ENCODE results near the gene ARL6IP4.

ARL6IP4 gene

GRCh38 chr12:122996188-122996601 lies 15.7 kb downstream of the ARL6IP4 start:
- H3K4me1 ChIP-seq (ENCODE audit: control insufficient read depth in 1 of 2, insufficient read depth in 2 of 2, low read length in 2 of 2) = peaks cover 4 to 11% of the 10 kb centered on the region in 2 donors
- no peaks in the 10 kb centered on the region for H3K9me3 ChIP-seq (ENCODE audit: control insufficient read depth in 1 of 2, low read length in 2 of 2)
- H3K36me3 ChIP-seq (ENCODE audit: control insufficient read depth in 1 of 2, insufficient read depth in 2 of 2, low read length in 2 of 2) = peaks cover 0 to 41% of the 10 kb centered on the region in 2 donors
- no peak overlapping the region for H3K27ac ChIP-seq (ENCODE audit: low read length)
- H3K27me3 ChIP-seq (ENCODE audit: low read depth, low read length) = no peaks in the 10 kb centered on the region
- H3K4me3 ChIP-seq (ENCODE audit: low read depth in 1 of 2, low read length in 2 of 2) = no peak overlapping the region

- Histone ChIP-seq H3K9me3 (ENCODE audit: control insufficient read depth in 1 of 2, low read length in 2 of 2) (no peaks in the 10 kb centered on the region), H3K4me3 (ENCODE audit: low read depth in 1 of 2, low read length in 2 of 2) (no peak overlapping the region), H3K36me3 (ENCODE audit: control insufficient read depth in 1 of 2, insufficient read depth in 2 of 2, low read length in 2 of 2) (peaks cover 0 to 40% of the 10 kb centered on the region in 2 donors), H3K27ac (ENCODE audit: low read length) (no peak overlapping the region), H3K4me1 (ENCODE audit: control insufficient read depth in 1 of 2, insufficient read depth in 2 of 2, low read length in 2 of 2) (peaks cover 4 to 11% of the 10 kb centered on the region in 2 donors), H3K27me3 (ENCODE audit: low read depth, low read length) (no peaks in the 10 kb centered on the region)
These were observed 16.3 kb downstream of the ARL6IP4 start for GRCh38 chr12:122996621-122997342.

GRCh38 chr12:122997343-122998250 lies 17.1 kb downstream of the ARL6IP4 start:
- H3K27ac ChIP-seq (ENCODE audit: low read length) = no peak overlapping the region

GRCh38 chr12:122998316-122998715 lies 17.8 kb downstream of the ARL6IP4 start:
- Histone ChIP-seq H3K27me3 (ENCODE audit: low read depth, low read length) (no peaks in the 10 kb centered on the region), H3K9me3 (ENCODE audit: control insufficient read depth in 1 of 2, low read length in 2 of 2) (no peaks in the 10 kb centered on the region), H3K4me1 (ENCODE audit: control insufficient read depth in 1 of 2, insufficient read depth in 2 of 2, low read length in 2 of 2) (peaks cover 4 to 11% of the 10 kb centered on the region in 2 donors), H3K27ac (ENCODE audit: low read length) (no peak overlapping the region), H3K4me3 (ENCODE audit: low read depth in 1 of 2, low read length in 2 of 2) (no peak overlapping the region), H3K36me3 (ENCODE audit: control insufficient read depth in 1 of 2, insufficient read depth in 2 of 2, low read length in 2 of 2) (peaks cover 0 to 40% of the 10 kb centered on the region in 2 donors)

More at GRCh38 chr12:122997343-122998250, 17.1 kb downstream of the ARL6IP4 start:
- Histone ChIP-seq H3K27me3 (ENCODE audit: low read depth, low read length) (no peaks in the 10 kb centered on the region), H3K36me3 (ENCODE audit: control insufficient read depth in 1 of 2, insufficient read depth in 2 of 2, low read length in 2 of 2) (peaks cover 0 to 40% of the 10 kb centered on the region in 2 donors), H3K9me3 (ENCODE audit: control insufficient read depth in 1 of 2, low read length in 2 of 2) (no peaks in the 10 kb centered on the region), H3K4me1 (ENCODE audit: control insufficient read depth in 1 of 2, insufficient read depth in 2 of 2, low read length in 2 of 2) (peaks cover 4 to 11% of the 10 kb centered on the region in 2 donors), H3K4me3 (ENCODE audit: low read depth in 1 of 2, low read length in 2 of 2) (no peak overlapping the region)

DNA sequence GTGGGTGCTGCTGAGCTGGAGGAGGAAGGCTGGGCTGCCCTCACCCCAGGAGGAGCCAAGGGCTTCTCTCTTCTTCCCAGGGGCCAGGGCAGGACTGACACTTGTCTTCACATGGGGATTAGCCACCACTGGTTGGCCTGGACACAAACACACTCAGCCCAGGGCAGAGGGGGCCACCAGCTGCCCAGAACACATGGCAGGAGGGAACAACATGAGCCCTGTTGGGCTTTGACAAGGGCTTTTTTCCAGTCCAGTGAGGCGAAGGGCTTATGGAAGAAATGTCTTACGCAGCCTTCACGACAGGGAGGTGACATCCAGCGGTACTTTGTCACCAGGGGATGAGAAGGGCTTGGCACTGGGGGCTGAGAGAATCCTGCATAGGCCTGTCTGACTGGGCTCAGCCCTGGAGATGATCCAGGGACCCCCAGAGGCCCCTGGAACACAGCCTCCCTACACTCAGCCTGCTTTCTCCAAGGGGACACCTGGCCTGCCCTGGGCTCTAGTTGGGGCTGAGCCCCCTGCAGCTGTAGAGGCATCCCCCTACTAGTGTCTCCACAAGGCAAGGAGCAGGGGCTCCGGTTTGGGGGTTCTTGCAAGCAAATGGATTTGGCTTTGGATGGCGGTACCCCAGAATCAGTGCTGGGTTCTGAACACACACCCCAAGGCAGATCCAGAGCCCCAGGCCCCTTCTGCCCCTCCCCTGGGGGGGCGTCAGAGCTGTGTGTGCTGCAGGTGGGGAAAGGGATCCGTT lies 18.9 kb downstream of the ARL6IP4 start:
- peaks cover 0 to 45% of the 10 kb centered on the region in 2 donors for H3K36me3 ChIP-seq (ENCODE audit: control insufficient read depth in 1 of 2, insufficient read depth in 2 of 2, low read length in 2 of 2)
- H3K9me3 ChIP-seq (ENCODE audit: control insufficient read depth in 1 of 2, low read length in 2 of 2) = no peaks in the 10 kb centered on the region
- H3K27me3 ChIP-seq (ENCODE audit: low read depth, low read length) = no peaks in the 10 kb centered on the region
- no peak overlapping the region for H3K27ac ChIP-seq (ENCODE audit: low read length)
- H3K4me1 ChIP-seq (ENCODE audit: control insufficient read depth in 1 of 2, insufficient read depth in 2 of 2, low read length in 2 of 2) = peaks cover 4 to 11% of the 10 kb centered on the region in 2 donors
- no peak overlapping the region for H3K4me3 ChIP-seq (ENCODE audit: low read depth in 1 of 2, low read length in 2 of 2)

DNA sequence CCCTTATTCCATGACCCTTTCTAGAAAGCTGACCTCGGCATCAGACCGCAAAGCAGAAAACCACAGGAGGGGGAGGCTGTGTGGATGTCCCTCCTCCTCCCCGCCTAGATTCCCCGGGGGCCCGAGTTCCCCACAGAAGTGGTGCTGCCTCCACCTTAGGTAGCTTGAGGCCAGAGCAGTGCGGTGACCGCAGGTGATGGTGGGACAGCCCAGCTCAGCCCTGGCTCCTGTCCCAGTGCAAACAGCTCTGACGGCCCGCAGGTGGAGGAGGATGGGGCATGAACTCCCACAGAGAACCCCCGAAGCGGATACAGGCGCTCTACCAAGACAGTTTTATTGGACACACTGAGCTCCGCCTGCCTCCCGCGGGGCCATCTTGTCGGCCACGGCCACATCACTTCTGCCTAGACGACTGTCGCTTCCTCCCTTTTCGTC lies 19.5 kb downstream of the ARL6IP4 start:
- no peak overlapping the region for H3K4me3 ChIP-seq (ENCODE audit: low read depth in 1 of 2, low read length in 2 of 2)
- H3K27me3 ChIP-seq (ENCODE audit: low read depth, low read length) = no peaks in the 10 kb centered on the region
- H3K4me1 ChIP-seq (ENCODE audit: control insufficient read depth in 1 of 2, insufficient read depth in 2 of 2, low read length in 2 of 2) = peaks cover 4 to 11% of the 10 kb centered on the region in 2 donors
- H3K36me3 ChIP-seq (ENCODE audit: control insufficient read depth in 1 of 2, insufficient read depth in 2 of 2, low read length in 2 of 2) = peaks cover 0 to 51% of the 10 kb centered on the region in 2 donors
- H3K9me3 ChIP-seq (ENCODE audit: control insufficient read depth in 1 of 2, low read length in 2 of 2) = no peaks in the 10 kb centered on the region
- no peak overlapping the region for H3K27ac ChIP-seq (ENCODE audit: low read length)

- Histone ChIP-seq H3K27me3 (ENCODE audit: low read depth, low read length) (no peaks in the 10 kb centered on the region), H3K27ac (ENCODE audit: low read length) (no peak overlapping the region), H3K4me3 (ENCODE audit: low read depth in 1 of 2, low read length in 2 of 2) (no peak overlapping the region), H3K36me3 (ENCODE audit: control insufficient read depth in 1 of 2, insufficient read depth in 2 of 2, low read length in 2 of 2) (peaks cover 0 to 53% of the 10 kb centered on the region in 2 donors), H3K4me1 (ENCODE audit: control insufficient read depth in 1 of 2, insufficient read depth in 2 of 2, low read length in 2 of 2) (peaks cover 4 to 9% of the 10 kb centered on the region in 2 donors), H3K9me3 (ENCODE audit: control insufficient read depth in 1 of 2, low read length in 2 of 2) (no peaks in the 10 kb centered on the region)
These were observed 20.1 kb downstream of the ARL6IP4 start for GRCh38 chr12:123000578-123000977.

DNA sequence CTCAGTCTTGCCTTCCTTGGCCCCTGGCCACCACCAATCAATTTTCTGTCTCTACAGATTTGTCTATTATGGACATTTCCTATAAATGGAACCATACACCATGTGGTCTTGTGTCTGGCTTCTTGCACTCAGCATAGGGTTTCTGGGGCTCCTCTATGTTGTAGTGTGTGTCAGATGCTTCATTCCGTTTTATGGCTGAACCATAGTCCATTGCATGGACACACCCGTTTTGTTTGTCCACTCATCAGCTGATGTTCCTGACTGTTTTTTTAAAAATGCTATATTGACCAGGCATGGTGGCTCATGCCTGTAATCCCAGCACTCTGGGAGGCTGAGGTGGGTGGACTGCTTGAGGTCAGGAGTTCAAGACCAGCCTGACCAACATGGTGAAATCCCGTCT lies 21.0 kb downstream of the ARL6IP4 start:
- Histone ChIP-seq H3K4me3 (ENCODE audit: low read depth in 1 of 2, low read length in 2 of 2) (no peak overlapping the region), H3K36me3 (ENCODE audit: control insufficient read depth in 1 of 2, insufficient read depth in 2 of 2, low read length in 2 of 2) (peaks cover 0 to 47% of the 10 kb centered on the region in 2 donors), H3K27ac (ENCODE audit: low read length) (no peak overlapping the region), H3K9me3 (ENCODE audit: control insufficient read depth in 1 of 2, low read length in 2 of 2) (no peaks in the 10 kb centered on the region), H3K27me3 (ENCODE audit: low read depth, low read length) (no peaks in the 10 kb centered on the region), H3K4me1 (ENCODE audit: control insufficient read depth in 1 of 2, insufficient read depth in 2 of 2, low read length in 2 of 2) (peaks cover 0 to under 1% of the 10 kb centered on the region in 2 donors)

- H3K27me3 ChIP-seq (ENCODE audit: low read depth, low read length) = no peaks in the 10 kb centered on the region
These were observed 22.8 kb downstream of the ARL6IP4 start for GRCh38 chr12:123003257-123003656.

DNA sequence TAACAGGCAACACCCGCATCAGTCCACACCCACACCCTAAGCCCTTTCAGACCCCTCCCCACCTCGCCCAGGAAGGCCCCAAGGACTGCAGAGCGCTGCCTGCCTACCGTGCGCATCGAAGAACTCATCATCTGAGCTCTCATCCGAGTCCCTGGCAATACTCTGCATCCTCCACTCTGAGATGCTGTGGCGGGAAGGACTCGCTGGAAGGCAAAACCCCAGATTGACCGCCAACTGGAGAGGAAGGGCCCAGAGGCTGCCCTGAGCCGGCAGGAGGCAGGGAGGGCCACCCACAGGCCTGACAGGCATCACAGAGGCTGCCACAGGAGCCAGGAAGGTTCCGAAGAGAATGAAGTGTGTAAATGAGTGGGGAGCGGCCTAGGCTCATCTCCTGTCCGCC lies 23.8 kb downstream of the ARL6IP4 start:
- H3K36me3 ChIP-seq (ENCODE audit: control insufficient read depth in 1 of 2, insufficient read depth in 2 of 2, low read length in 2 of 2) = peaks cover 0 to 51% of the 10 kb centered on the region in 2 donors
- no peaks in the 10 kb centered on the region for H3K9me3 ChIP-seq (ENCODE audit: control insufficient read depth in 1 of 2, low read length in 2 of 2)
- H3K27me3 ChIP-seq (ENCODE audit: low read depth, low read length) = no peaks in the 10 kb centered on the region
- H3K27ac ChIP-seq (ENCODE audit: low read length) = no peak overlapping the region
- no peak overlapping the region for H3K4me3 ChIP-seq (ENCODE audit: low read depth in 1 of 2, low read length in 2 of 2)
- no peaks in the 10 kb centered on the region for H3K4me1 ChIP-seq (ENCODE audit: control insufficient read depth in 1 of 2, insufficient read depth in 2 of 2, low read length in 2 of 2)

More at GRCh38 chr12:123003257-123003656, 22.8 kb downstream of the ARL6IP4 start:
- Histone ChIP-seq H3K4me1 (ENCODE audit: control insufficient read depth in 1 of 2, insufficient read depth in 2 of 2, low read length in 2 of 2) (no peaks in the 10 kb centered on the region), H3K4me3 (ENCODE audit: low read depth in 1 of 2, low read length in 2 of 2) (no peak overlapping the region), H3K9me3 (ENCODE audit: control insufficient read depth in 1 of 2, low read length in 2 of 2) (no peaks in the 10 kb centered on the region), H3K36me3 (ENCODE audit: control insufficient read depth in 1 of 2, insufficient read depth in 2 of 2, low read length in 2 of 2) (peaks cover 0 to 43% of the 10 kb centered on the region in 2 donors), H3K27ac (ENCODE audit: low read length) (no peak overlapping the region)

Data from muscle layer of duodenum (tissue), 2 donors.